Activated CD4-positive, CD25-positive, alpha-beta regulatory T cell (primary cell): ENCODE data around the gene RELA.

Source experiments
- DNase-seq, 4 experiments: peaks; one replicate each; lab custom pipeline; 2025; lab: John Stamatoyannopoulos, UW

The RELA gene

GRCh38 chr11:65613091-65613928 is 49.4 kb downstream of the RELA start:
- DNase-seq = no peak

GRCh38 chr11:65612691-65613090 is 50.0 kb downstream of the RELA start:
- no peak for DNase-seq

- DNase-seq = no peak
Observed at GRCh38 chr11:65611758-65612603, 50.7 kb downstream of the RELA start.

GRCh38 chr11:65611028-65611757 is 51.5 kb downstream of the RELA start:
- DNase-seq = no peak

GRCh38 chr11:65610404-65610803 is 52.3 kb downstream of the RELA start:
- no peak for DNase-seq

GRCh38 chr11:65609665-65610064 is 53.1 kb downstream of the RELA start:
- no peak for DNase-seq

- DNase-seq = no peak
Observed at GRCh38 chr11:65609229-65609628, 53.5 kb downstream of the RELA start.

- DNase-seq = no peak
Observed at GRCh38 chr11:65607614-65608426, 54.9 kb downstream of the RELA start.

GRCh38 chr11:65606876-65607613 is 55.7 kb downstream of the RELA start:
- no peak for DNase-seq

- no peak for DNase-seq
Observed at GRCh38 chr11:65604258-65604657, 58.5 kb downstream of the RELA start.
